ENCODE measurements around the gene PPM1N. TPM values are rescaled to one million over a fixed set of nuclear protein-coding genes. Genes with fewer than 3 reads are reported as not detected.

The PPM1N gene
- total and polyA plus RNA-seq, 2 of the 13 experiments (the other 11 are each of a cell fraction or from before 2014, with no cell fraction given): 0.31 to 1.8 TPM

- TF ChIP-seq, protein P1, sequence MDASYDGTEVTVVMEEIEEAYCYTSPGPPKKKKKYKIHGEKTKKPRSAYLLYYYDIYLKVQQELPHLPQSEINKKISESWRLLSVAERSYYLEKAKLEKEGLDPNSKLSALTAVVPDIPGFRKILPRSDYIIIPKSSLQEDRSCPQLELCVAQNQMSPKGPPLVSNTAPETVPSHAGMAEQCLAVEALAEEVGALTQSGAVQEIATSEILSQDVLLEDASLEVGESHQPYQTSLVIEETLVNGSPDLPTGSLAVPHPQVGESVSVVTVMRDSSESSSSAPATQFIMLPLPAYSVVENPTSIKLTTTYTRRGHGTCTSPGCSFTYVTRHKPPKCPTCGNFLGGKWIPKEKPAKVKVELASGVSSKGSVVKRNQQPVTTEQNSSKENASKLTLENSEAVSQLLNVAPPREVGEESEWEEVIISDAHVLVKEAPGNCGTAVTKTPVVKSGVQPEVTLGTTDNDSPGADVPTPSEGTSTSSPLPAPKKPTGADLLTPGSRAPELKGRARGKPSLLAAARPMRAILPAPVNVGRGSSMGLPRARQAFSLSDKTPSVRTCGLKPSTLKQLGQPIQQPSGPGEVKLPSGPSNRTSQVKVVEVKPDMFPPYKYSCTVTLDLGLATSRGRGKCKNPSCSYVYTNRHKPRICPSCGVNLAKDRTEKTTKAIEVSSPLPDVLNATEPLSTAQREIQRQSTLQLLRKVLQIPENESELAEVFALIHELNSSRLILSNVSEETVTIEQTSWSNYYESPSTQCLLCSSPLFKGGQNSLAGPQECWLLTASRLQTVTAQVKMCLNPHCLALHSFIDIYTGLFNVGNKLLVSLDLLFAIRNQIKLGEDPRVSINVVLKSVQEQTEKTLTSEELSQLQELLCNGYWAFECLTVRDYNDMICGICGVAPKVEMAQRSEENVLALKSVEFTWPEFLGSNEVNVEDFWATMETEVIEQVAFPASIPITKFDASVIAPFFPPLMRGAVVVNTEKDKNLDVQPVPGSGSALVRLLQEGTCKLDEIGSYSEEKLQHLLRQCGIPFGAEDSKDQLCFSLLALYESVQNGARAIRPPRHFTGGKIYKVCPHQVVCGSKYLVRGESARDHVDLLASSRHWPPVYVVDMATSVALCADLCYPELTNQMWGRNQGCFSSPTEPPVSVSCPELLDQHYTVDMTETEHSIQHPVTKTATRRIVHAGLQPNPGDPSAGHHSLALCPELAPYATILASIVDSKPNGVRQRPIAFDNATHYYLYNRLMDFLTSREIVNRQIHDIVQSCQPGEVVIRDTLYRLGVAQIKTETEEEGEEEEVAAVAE (CRISPR knock-in tag; IDR thresholded peaks at IDR 0.05; ENCODE audit: borderline replicate concordance): 0 out of 2 replicates have a peak, but pooled peaks have one; percentile 6
- TF ChIP-seq, protein P2, sequence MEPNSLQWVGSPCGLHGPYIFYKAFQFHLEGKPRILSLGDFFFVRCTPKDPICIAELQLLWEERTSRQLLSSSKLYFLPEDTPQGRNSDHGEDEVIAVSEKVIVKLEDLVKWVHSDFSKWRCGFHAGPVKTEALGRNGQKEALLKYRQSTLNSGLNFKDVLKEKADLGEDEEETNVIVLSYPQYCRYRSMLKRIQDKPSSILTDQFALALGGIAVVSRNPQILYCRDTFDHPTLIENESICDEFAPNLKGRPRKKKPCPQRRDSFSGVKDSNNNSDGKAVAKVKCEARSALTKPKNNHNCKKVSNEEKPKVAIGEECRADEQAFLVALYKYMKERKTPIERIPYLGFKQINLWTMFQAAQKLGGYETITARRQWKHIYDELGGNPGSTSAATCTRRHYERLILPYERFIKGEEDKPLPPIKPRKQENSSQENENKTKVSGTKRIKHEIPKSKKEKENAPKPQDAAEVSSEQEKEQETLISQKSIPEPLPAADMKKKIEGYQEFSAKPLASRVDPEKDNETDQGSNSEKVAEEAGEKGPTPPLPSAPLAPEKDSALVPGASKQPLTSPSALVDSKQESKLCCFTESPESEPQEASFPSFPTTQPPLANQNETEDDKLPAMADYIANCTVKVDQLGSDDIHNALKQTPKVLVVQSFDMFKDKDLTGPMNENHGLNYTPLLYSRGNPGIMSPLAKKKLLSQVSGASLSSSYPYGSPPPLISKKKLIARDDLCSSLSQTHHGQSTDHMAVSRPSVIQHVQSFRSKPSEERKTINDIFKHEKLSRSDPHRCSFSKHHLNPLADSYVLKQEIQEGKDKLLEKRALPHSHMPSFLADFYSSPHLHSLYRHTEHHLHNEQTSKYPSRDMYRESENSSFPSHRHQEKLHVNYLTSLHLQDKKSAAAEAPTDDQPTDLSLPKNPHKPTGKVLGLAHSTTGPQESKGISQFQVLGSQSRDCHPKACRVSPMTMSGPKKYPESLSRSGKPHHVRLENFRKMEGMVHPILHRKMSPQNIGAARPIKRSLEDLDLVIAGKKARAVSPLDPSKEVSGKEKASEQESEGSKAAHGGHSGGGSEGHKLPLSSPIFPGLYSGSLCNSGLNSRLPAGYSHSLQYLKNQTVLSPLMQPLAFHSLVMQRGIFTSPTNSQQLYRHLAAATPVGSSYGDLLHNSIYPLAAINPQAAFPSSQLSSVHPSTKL (CRISPR knock-in tag; IDR thresholded peaks at IDR 0.05): 0 out of 2 replicates have a peak, but pooled peaks have one; percentile 4
- TF ChIP-seq ZNF768 (CRISPR knock-in tag; IDR thresholded peaks at IDR 0.05) (peak; percentile 40; the same call in 1 of the 2 replicates), ARID4A (CRISPR knock-in tag; IDR thresholded peaks at IDR 0.05; ENCODE audit: borderline replicate concordance) (0 out of 2 replicates have a peak, but pooled peaks have one; percentile 52)
- TF ChIP-seq, protein P3, sequence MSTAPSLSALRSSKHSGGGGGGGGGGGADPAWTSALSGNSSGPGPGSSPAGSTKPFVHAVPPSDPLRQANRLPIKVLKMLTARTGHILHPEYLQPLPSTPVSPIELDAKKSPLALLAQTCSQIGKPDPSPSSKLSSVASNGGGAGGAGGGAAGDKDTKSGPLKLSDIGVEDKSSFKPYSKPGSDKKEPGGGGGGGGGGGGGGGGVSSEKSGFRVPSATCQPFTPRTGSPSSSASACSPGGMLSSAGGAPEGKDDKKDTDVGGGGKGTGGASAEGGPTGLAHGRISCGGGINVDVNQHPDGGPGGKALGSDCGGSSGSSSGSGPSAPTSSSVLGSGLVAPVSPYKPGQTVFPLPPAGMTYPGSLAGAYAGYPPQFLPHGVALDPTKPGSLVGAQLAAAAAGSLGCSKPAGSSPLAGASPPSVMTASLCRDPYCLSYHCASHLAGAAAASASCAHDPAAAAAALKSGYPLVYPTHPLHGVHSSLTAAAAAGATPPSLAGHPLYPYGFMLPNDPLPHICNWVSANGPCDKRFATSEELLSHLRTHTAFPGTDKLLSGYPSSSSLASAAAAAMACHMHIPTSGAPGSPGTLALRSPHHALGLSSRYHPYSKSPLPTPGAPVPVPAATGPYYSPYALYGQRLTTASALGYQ (CRISPR knock-in tag; IDR thresholded peaks at IDR 0.05): 0 out of 2 replicates have a peak, but pooled peaks have one; percentile 1
- TF ChIP-seq, protein P4, sequence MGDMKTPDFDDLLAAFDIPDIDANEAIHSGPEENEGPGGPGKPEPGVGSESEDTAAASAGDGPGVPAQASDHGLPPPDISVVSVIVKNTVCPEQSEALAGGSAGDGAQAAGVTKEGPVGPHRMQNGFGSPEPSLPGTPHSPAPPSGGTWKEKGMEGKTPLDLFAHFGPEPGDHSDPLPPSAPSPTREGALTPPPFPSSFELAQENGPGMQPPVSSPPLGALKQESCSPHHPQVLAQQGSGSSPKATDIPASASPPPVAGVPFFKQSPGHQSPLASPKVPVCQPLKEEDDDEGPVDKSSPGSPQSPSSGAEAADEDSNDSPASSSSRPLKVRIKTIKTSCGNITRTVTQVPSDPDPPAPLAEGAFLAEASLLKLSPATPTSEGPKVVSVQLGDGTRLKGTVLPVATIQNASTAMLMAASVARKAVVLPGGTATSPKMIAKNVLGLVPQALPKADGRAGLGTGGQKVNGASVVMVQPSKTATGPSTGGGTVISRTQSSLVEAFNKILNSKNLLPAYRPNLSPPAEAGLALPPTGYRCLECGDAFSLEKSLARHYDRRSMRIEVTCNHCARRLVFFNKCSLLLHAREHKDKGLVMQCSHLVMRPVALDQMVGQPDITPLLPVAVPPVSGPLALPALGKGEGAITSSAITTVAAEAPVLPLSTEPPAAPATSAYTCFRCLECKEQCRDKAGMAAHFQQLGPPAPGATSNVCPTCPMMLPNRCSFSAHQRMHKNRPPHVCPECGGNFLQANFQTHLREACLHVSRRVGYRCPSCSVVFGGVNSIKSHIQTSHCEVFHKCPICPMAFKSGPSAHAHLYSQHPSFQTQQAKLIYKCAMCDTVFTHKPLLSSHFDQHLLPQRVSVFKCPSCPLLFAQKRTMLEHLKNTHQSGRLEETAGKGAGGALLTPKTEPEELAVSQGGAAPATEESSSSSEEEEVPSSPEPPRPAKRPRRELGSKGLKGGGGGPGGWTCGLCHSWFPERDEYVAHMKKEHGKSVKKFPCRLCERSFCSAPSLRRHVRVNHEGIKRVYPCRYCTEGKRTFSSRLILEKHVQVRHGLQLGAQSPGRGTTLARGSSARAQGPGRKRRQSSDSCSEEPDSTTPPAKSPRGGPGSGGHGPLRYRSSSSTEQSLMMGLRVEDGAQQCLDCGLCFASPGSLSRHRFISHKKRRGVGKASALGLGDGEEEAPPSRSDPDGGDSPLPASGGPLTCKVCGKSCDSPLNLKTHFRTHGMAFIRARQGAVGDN (CRISPR knock-in tag; IDR thresholded peaks at IDR 0.05): peak; percentile 75
Observed at GRCh38 chr19:45508861-45509691, 10.8 kb downstream of the PPM1N start (continued).
